ENCODE data around the gene SENP3. TPM values are rescaled to one million over a fixed set of nuclear protein-coding genes. Genes with fewer than 3 reads are reported as not detected.

SENP3 gene
- total and polyA plus RNA-seq, 12 donors, result 28.4 to 72.4 (median 43.9) TPM

DNA sequence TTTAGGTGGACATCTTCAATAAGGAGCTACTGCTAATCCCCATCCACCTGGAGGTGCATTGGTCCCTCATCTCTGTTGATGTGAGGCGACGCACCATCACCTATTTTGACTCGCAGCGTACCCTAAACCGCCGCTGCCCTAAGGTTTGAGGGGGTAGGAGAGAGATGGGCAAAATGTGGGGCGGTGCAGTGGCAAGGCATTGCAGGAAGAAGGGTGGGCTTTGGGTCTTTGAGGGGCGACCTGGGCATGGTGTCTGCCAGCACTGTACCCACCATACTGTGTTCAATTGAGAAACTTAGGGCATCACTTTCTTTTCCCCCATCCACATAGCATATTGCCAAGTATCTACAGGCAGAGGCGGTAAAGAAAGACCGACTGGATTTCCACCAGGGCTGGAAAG is 8.6 kb downstream of the SENP3 start:
- no peaks in the 10 kb centered on the region for H3K27me3 ChIP-seq
- DNase-seq, result peak in 1 of 7 donors; percentile 6
- peaks cover 13 to 19% of the 10 kb centered on the region in 2 donors for H3K4me1 ChIP-seq (replicated peaks in 1 of 2)
- H3K4me3 ChIP-seq, result no peak overlapping the region
- WGBS, 4 donors, result 95 to 97% (median 96%) methylated on average over 10 of the region's 10 CpGs
- no peak overlapping the region for H3K27ac ChIP-seq
- peaks cover 0 to 62% of the 10 kb centered on the region in 2 donors for H3K36me3 ChIP-seq (replicated peaks in 1 of 2)
- intact Hi-C loops (cut with DNase I), result no loop called here
- no peak for TF ChIP-seq POLR2A (IDR thresholded peaks at IDR 0.05)
- no peak for TF ChIP-seq CTCF (IDR thresholded peaks at IDR 0.05)
- no peaks in the 10 kb centered on the region for H3K9me3 ChIP-seq (replicated peaks in 1 of 3)

- intact Hi-C loops (cut with DNase I), result no loop called here
- no peak for TF ChIP-seq CTCF (IDR thresholded peaks at IDR 0.05)
- no peak for TF ChIP-seq POLR2A (IDR thresholded peaks at IDR 0.05)
- no peaks in the 10 kb centered on the region for H3K9me3 ChIP-seq (replicated peaks in 1 of 3)
- 0 to 1% (median 0%) methylated on average over 7 to 11 of the region's 11 CpGs for WGBS, 4 donors
- peaks cover 0 to 62% of the 10 kb centered on the region in 2 donors for H3K36me3 ChIP-seq (replicated peaks in 1 of 2)
- no peak for DNase-seq
- no peaks in the 10 kb centered on the region for H3K27me3 ChIP-seq
- H3K27ac ChIP-seq, result peak overlapping the region; percentile 76 to 91 (median 86)
- H3K4me1 ChIP-seq (replicated peaks in 1 of 2), result peaks cover 20 to 39% of the 10 kb centered on the region in 2 donors
- H3K4me3 ChIP-seq, result peak overlapping the region in 1 of 4 donors; percentile 46
Measured at GRCh38 chr17:7572338-7572587, 10.5 kb downstream of the SENP3 start.

- 0 to 1% (median 1%) methylated on average over 20 to 73 of the region's 73 CpGs for WGBS, 4 donors
- H3K9me3 ChIP-seq (replicated peaks in 1 of 3), result no peaks in the 10 kb centered on the region
- H3K4me3 ChIP-seq, result peak overlapping the region; percentile 90 to 98 (median 94)
- TF ChIP-seq CTCF (IDR thresholded peaks at IDR 0.05), result peak in 2 of 6 experiments; percentile 7 to 29
- peak; percentile 99 for TF ChIP-seq POLR2A (IDR thresholded peaks at IDR 0.05)
- no peaks in the 10 kb centered on the region for H3K27me3 ChIP-seq
- H3K27ac ChIP-seq, result peak overlapping the region; percentile 90 to 100 (median 99)
- peaks cover 0 to 62% of the 10 kb centered on the region in 2 donors for H3K36me3 ChIP-seq (replicated peaks in 1 of 2)
- peak; percentile 99 to 100 (median 100) for DNase-seq
- intact Hi-C loops (cut with DNase I), result no loop called here
- peaks cover 20 to 44% of the 10 kb centered on the region in 2 donors for H3K4me1 ChIP-seq (replicated peaks in 1 of 2)
Measured at GRCh38 chr17:7572588-7573323, 11.0 kb downstream of the SENP3 start.

GRCh38 chr17:7573324-7574080 is 11.8 kb downstream of the SENP3 start:
- Histone ChIP-seq H3K9me3 (replicated peaks in 1 of 3) (no peaks in the 10 kb centered on the region), H3K36me3 (replicated peaks in 1 of 2) (peaks cover 0 to 69% of the 10 kb centered on the region in 2 donors), H3K27me3 (no peaks in the 10 kb centered on the region), H3K4me3 (peak overlapping the region; percentile 90 to 98 (median 94)), H3K27ac (peak overlapping the region; percentile 90 to 100 (median 99)), H3K4me1 (replicated peaks in 1 of 2) (peaks cover 20 to 50% of the 10 kb centered on the region in 2 donors)
- WGBS, 4 donors, result 0 to 1% (median 0%) methylated on average over 8 to 71 of the region's 71 CpGs
- TF ChIP-seq POLR2A (IDR thresholded peaks at IDR 0.05), result peak in 1 of 2 donors; percentile 11
- no peak for TF ChIP-seq CTCF (IDR thresholded peaks at IDR 0.05)
- DNase-seq, result peak; percentile 92 to 95 (median 94)
- intact Hi-C loops (cut with DNase I), result no loop called here

Measured in adrenal gland (tissue), 12 donors.